BLaER1 (cell line): ENCODE measurements around the gene NKIRAS1.

Experiments used
- H3K27ac ChIP-seq: shearing (Covaris generic); formaldehyde crosslinking; 2 replicates; pipeline ENCODE4 v1.8.1; 2022
- H3K27me3 ChIP-seq: shearing (Covaris generic); formaldehyde crosslinking; 2 replicates; pipeline ENCODE4 v1.8.1; 2022
- H3K36me3 ChIP-seq: shearing (Covaris generic); formaldehyde crosslinking; 2 replicates; pipeline ENCODE4 v1.8.1; 2022
- H3K4me1 ChIP-seq: shearing (Covaris generic); formaldehyde crosslinking; 2 replicates; pipeline ENCODE4 v1.8.1; 2022
- H3K4me2 ChIP-seq: shearing (Covaris generic); formaldehyde crosslinking; 2 replicates; pipeline ENCODE4 v1.8.1; 2022
- H3K4me3 ChIP-seq: shearing (Covaris generic); formaldehyde crosslinking; 2 replicates; pipeline ENCODE4 v1.8.1; 2022
- H3K9ac ChIP-seq: shearing (Covaris generic); formaldehyde crosslinking; 2 replicates; pipeline ENCODE4 v1.8.1; 2022
- H3K9me3 ChIP-seq: shearing (Covaris generic); formaldehyde crosslinking; 2 replicates; pipeline ENCODE4 v1.8.1; 2022
- H4K20me1 ChIP-seq: shearing (Covaris generic); formaldehyde crosslinking; 2 replicates; pipeline ENCODE4 v1.8.1; 2022
- Cebpa-rat ChIP-seq: shearing (Covaris generic); IDR thresholded peaks from 2 replicates; pipeline ENCODE4 v1.8.1; 2022

The NKIRAS1 gene

GRCh38 chr3:23941440-23941839 lies 24.6 kb upstream of the NKIRAS1 start:
- Histone ChIP-seq H3K4me3 (no peak overlapping the region), H3K9me3 (no peaks in the 10 kb centered on the region), H3K4me1 (peaks cover 12% of the 10 kb centered on the region), H3K4me2 (no peak overlapping the region), H3K27me3 (peaks cover 20% of the 10 kb centered on the region), H4K20me1 (peaks cover 3% of the 10 kb centered on the region), H3K36me3 (no peaks in the 10 kb centered on the region), H3K27ac (no peak overlapping the region), H3K9ac (no peak overlapping the region)
- no peak for TF ChIP-seq Cebpa-rat

GRCh38 chr3:23940775-23941174 lies 24.0 kb upstream of the NKIRAS1 start:
- H3K9ac ChIP-seq: no peak overlapping the region
- H3K4me2 ChIP-seq: no peak overlapping the region
- no peaks in the 10 kb centered on the region for H4K20me1 ChIP-seq
- H3K9me3 ChIP-seq: no peaks in the 10 kb centered on the region
- H3K36me3 ChIP-seq: no peaks in the 10 kb centered on the region
- peaks cover 20% of the 10 kb centered on the region for H3K27me3 ChIP-seq
- no peak for TF ChIP-seq Cebpa-rat
- no peak overlapping the region for H3K4me3 ChIP-seq
- H3K27ac ChIP-seq: no peak overlapping the region
- peaks cover 10% of the 10 kb centered on the region for H3K4me1 ChIP-seq

GRCh38 chr3:23938688-23939087 lies 21.9 kb upstream of the NKIRAS1 start:
- no peaks in the 10 kb centered on the region for H3K9me3 ChIP-seq

GRCh38 chr3:23937296-23937695 lies 20.5 kb upstream of the NKIRAS1 start:
- Histone ChIP-seq H4K20me1 (no peaks in the 10 kb centered on the region), H3K27ac (no peak overlapping the region), H3K4me3 (no peak overlapping the region), H3K9me3 (no peaks in the 10 kb centered on the region), H3K9ac (no peak overlapping the region), H3K27me3 (no peaks in the 10 kb centered on the region), H3K4me1 (peaks cover 6% of the 10 kb centered on the region), H3K36me3 (no peaks in the 10 kb centered on the region), H3K4me2 (peak overlapping the region; percentile 30)
- no peak for TF ChIP-seq Cebpa-rat

More at GRCh38 chr3:23938688-23939087, 21.9 kb upstream of the NKIRAS1 start:
- H4K20me1 ChIP-seq: no peaks in the 10 kb centered on the region
- no peak overlapping the region for H3K4me2 ChIP-seq
- H3K4me1 ChIP-seq: peaks cover 6% of the 10 kb centered on the region
- H3K4me3 ChIP-seq: no peak overlapping the region
- H3K36me3 ChIP-seq: no peaks in the 10 kb centered on the region
- H3K27me3 ChIP-seq: peaks cover 7% of the 10 kb centered on the region
- no peak overlapping the region for H3K27ac ChIP-seq
- no peak for TF ChIP-seq Cebpa-rat
- no peak overlapping the region for H3K9ac ChIP-seq

GRCh38 chr3:23934253-23934652 lies 17.5 kb upstream of the NKIRAS1 start:
- Histone ChIP-seq H3K9ac (no peak overlapping the region), H3K27ac (no peak overlapping the region), H3K9me3 (no peaks in the 10 kb centered on the region), H4K20me1 (no peaks in the 10 kb centered on the region), H3K4me3 (no peak overlapping the region), H3K4me2 (no peak overlapping the region), H3K4me1 (peaks cover 12% of the 10 kb centered on the region), H3K36me3 (no peaks in the 10 kb centered on the region), H3K27me3 (no peaks in the 10 kb centered on the region)
- TF ChIP-seq Cebpa-rat: no peak

GRCh38 chr3:23932571-23932970 lies 15.8 kb upstream of the NKIRAS1 start:
- no peak overlapping the region for H3K9ac ChIP-seq
- no peak overlapping the region for H3K4me3 ChIP-seq
- no peak overlapping the region for H3K27ac ChIP-seq
- no peaks in the 10 kb centered on the region for H3K9me3 ChIP-seq
- H3K4me1 ChIP-seq: peaks cover 12% of the 10 kb centered on the region
- no peaks in the 10 kb centered on the region for H3K36me3 ChIP-seq
- H3K27me3 ChIP-seq: no peaks in the 10 kb centered on the region
- no peak overlapping the region for H3K4me2 ChIP-seq
- no peak for TF ChIP-seq Cebpa-rat
- no peaks in the 10 kb centered on the region for H4K20me1 ChIP-seq

GRCh38 chr3:23931597-23931996 lies 14.8 kb upstream of the NKIRAS1 start:
- Histone ChIP-seq H3K9me3 (no peaks in the 10 kb centered on the region), H3K4me2 (no peak overlapping the region)

GRCh38 chr3:23928524-23928923 lies 11.7 kb upstream of the NKIRAS1 start:
- no peak for TF ChIP-seq Cebpa-rat
- Histone ChIP-seq H3K9ac (no peak overlapping the region), H3K4me2 (no peak overlapping the region), H3K9me3 (no peaks in the 10 kb centered on the region), H3K4me1 (peaks cover 19% of the 10 kb centered on the region), H3K4me3 (no peak overlapping the region), H4K20me1 (no peaks in the 10 kb centered on the region), H3K27me3 (no peaks in the 10 kb centered on the region), H3K36me3 (no peaks in the 10 kb centered on the region), H3K27ac (no peak overlapping the region)

More at GRCh38 chr3:23931597-23931996, 14.8 kb upstream of the NKIRAS1 start:
- Histone ChIP-seq H3K4me1 (peaks cover 6% of the 10 kb centered on the region; the same call in 1 of the 2 replicates), H3K27ac (no peak overlapping the region), H3K27me3 (no peaks in the 10 kb centered on the region), H3K36me3 (no peaks in the 10 kb centered on the region), H4K20me1 (no peaks in the 10 kb centered on the region), H3K4me3 (no peak overlapping the region), H3K9ac (no peak overlapping the region)
- no peak for TF ChIP-seq Cebpa-rat

- Histone ChIP-seq H3K27ac (no peak overlapping the region), H4K20me1 (no peaks in the 10 kb centered on the region), H3K9ac (no peak overlapping the region), H3K9me3 (no peaks in the 10 kb centered on the region), H3K27me3 (no peaks in the 10 kb centered on the region), H3K4me1 (peaks cover 36% of the 10 kb centered on the region), H3K4me2 (no peak overlapping the region), H3K4me3 (no peak overlapping the region), H3K36me3 (peaks cover 8% of the 10 kb centered on the region; the same call in 1 of the 2 replicates)
- TF ChIP-seq Cebpa-rat: no peak
These were observed 9.9 kb upstream of the NKIRAS1 start for GRCh38 chr3:23926736-23927135.

- Histone ChIP-seq H3K27ac (no peak overlapping the region), H3K9me3 (no peaks in the 10 kb centered on the region), H3K9ac (no peak overlapping the region), H4K20me1 (peaks cover 2% of the 10 kb centered on the region), H3K27me3 (no peaks in the 10 kb centered on the region), H3K4me1 (peaks cover 31% of the 10 kb centered on the region), H3K4me2 (no peak overlapping the region), H3K36me3 (peaks cover 13% of the 10 kb centered on the region), H3K4me3 (no peak overlapping the region)
- TF ChIP-seq Cebpa-rat: no peak
These were observed 9.5 kb upstream of the NKIRAS1 start for GRCh38 chr3:23926246-23926645.

GRCh38 chr3:23923786-23924185 lies 7.0 kb upstream of the NKIRAS1 start:
- Histone ChIP-seq H3K27ac (peak overlapping the region; percentile 60), H3K4me1 (peaks cover 47% of the 10 kb centered on the region), H3K36me3 (peaks cover 36% of the 10 kb centered on the region), H4K20me1 (peaks cover 26% of the 10 kb centered on the region), H3K4me2 (peak overlapping the region; percentile 74), H3K27me3 (no peaks in the 10 kb centered on the region), H3K9ac (no peak overlapping the region), H3K4me3 (no peak overlapping the region), H3K9me3 (no peaks in the 10 kb centered on the region)
- TF ChIP-seq Cebpa-rat: no peak
